CD14-positive monocyte (primary cell): ENCODE measurements around the gene TMEM218. TPM values are rescaled to one million over a fixed set of nuclear protein-coding genes. Genes with fewer than 3 reads are reported as not detected.
A peak's percentile ranks its signal among the peaks of the same experiment; 100 is the strongest.

Source experiments
- DNase-seq, 3 donors: peaks; one replicate each; pipeline ENCODE4 v3.0.0-alpha.2; 2011 to 2022
- H2AFZ ChIP-seq: 2 replicates; pipeline ENCODE4 v1.6.0; 2012; ENCODE audit warnings: mild to moderate bottlenecking, low read depth, low read length, inconsistent platforms; ENCODE audit not compliant: insufficient read depth, poor library complexity, severe bottlenecking
- H3K27ac ChIP-seq, 2 donors: 1 replicate in 1 of 2; 2 replicates in 1 of 2; pipeline ENCODE4 v1.5.1; 2012 to 2013; ENCODE audit warnings: low read length in 2 of 2, control low read depth in 1 of 2, inconsistent platforms in 1 of 2, low read depth in 1 of 2, mild to moderate bottlenecking in 1 of 2
- H3K27me3 ChIP-seq, 2 donors: one replicate each; pipeline versions ENCODE4 v1.6.0 to v1.6.1; 2011 to 2013; ENCODE audit warnings: low read length in 2 of 2; ENCODE audit not compliant: control insufficient read depth in 2 of 2, insufficient read depth in 2 of 2
- H3K36me3 ChIP-seq, 2 donors: replicated peaks in 1 of 2; 1 replicate in 1 of 2; 2 replicates in 1 of 2; pipeline versions ENCODE4 v1.5.1 to v1.6.1; 2012 to 2013; ENCODE audit warnings: low read length in 2 of 2, control low read depth in 1 of 2, inconsistent platforms in 1 of 2, mild to moderate bottlenecking in 1 of 2; ENCODE audit not compliant: insufficient read depth in 2 of 2, control insufficient read depth in 1 of 2
- H3K4me1 ChIP-seq, 2 donors: 1 replicate in 1 of 2; 2 replicates in 1 of 2; pipeline versions ENCODE4 v1.5.1 to v1.6.1; 2012 to 2013; ENCODE audit warnings: low read length in 2 of 2, control low read depth in 1 of 2, inconsistent platforms in 1 of 2, mild to moderate bottlenecking in 1 of 2, moderate library complexity in 1 of 2; ENCODE audit not compliant: insufficient read depth in 2 of 2, control insufficient read depth in 1 of 2
- H3K4me2 ChIP-seq: replicated peaks from 2 replicates; pipeline ENCODE3; 2012; ENCODE audit warnings: low read length, moderate library complexity, mild to moderate bottlenecking; ENCODE audit not compliant: poor library complexity, severe bottlenecking; ENCODE audit errors: extremely low read depth
- H3K4me3 ChIP-seq, 3 experiments: fragments of 200-600 bp in 1 of 3; sonication (generic) in 1 of 3; replicated peaks in 1 of 3; 1 replicate in 2 of 3; 2 replicates in 1 of 3; pipeline ENCODE4 v1.5.1; 2011 to 2013; ENCODE audit warnings: low read length in 3 of 3, mild to moderate bottlenecking in 3 of 3, control low read depth in 2 of 3, low read depth in 2 of 3, inconsistent platforms in 1 of 3, moderate library complexity in 1 of 3
- H3K79me2 ChIP-seq: 2 replicates; pipeline ENCODE4 v1.6.0; 2012; ENCODE audit warnings: mild to moderate bottlenecking, control low read depth, inconsistent platforms, low read length, moderate library complexity; ENCODE audit not compliant: insufficient read depth
- H3K9ac ChIP-seq: 2 replicates; pipeline ENCODE4 v1.6.0; 2017; ENCODE audit warnings: low read length, mild to moderate bottlenecking; ENCODE audit not compliant: insufficient read depth, poor library complexity, severe bottlenecking
- H3K9me3 ChIP-seq, 2 donors: replicated peaks in 1 of 2; 1 replicate in 1 of 2; 2 replicates in 1 of 2; pipeline versions ENCODE4 v1.5.1 to v1.6.1; 2012 to 2013; ENCODE audit warnings: low read length in 2 of 2, control low read depth in 1 of 2; ENCODE audit not compliant: control insufficient read depth in 1 of 2, insufficient read depth in 1 of 2
- H4K20me1 ChIP-seq: 2 replicates; pipeline ENCODE4 v1.6.0; 2012; ENCODE audit warnings: mild to moderate bottlenecking, low read length, control low read depth, moderate library complexity; ENCODE audit not compliant: insufficient read depth
- H3K27ac Mint-ChIP-seq, 7 donors: one replicate each; pipeline ENCODE4 v1.8.0; 2020; ENCODE audit warnings: mild to moderate bottlenecking in 7 of 7, mixed read lengths in 7 of 7, moderate library complexity in 6 of 7, inconsistent platforms in 2 of 7
- H3K27me3 Mint-ChIP-seq, 3 donors: one replicate each; pipeline ENCODE4 v1.8.0; 2021 to 2022; ENCODE audit warnings: low read depth in 3 of 3, mild to moderate bottlenecking in 3 of 3, mixed read lengths in 3 of 3, moderate library complexity in 3 of 3, inconsistent platforms in 1 of 3
- H3K36me3 Mint-ChIP-seq, 2 donors: one replicate each; pipeline ENCODE4 v1.8.0; 2020; ENCODE audit warnings: mixed read lengths in 2 of 2, inconsistent platforms in 1 of 2, mild to moderate bottlenecking in 1 of 2
- H3K4me1 Mint-ChIP-seq: one replicate; pipeline ENCODE4 v1.8.0; 2020; ENCODE audit warnings: mild to moderate bottlenecking, mixed read lengths
- H3K4me3 Mint-ChIP-seq, 2 donors: one replicate each; pipeline ENCODE4 v1.8.0; 2020; ENCODE audit warnings: mild to moderate bottlenecking in 2 of 2, mixed read lengths in 2 of 2, moderate library complexity in 1 of 2
- H3K9me3 Mint-ChIP-seq, 7 donors: one replicate each; pipeline ENCODE4 v1.8.0; 2020 to 2022; ENCODE audit warnings: mixed read lengths in 7 of 7, mild to moderate bottlenecking in 6 of 7, moderate library complexity in 6 of 7, inconsistent platforms in 2 of 7
- WGBS: methylation state at CpG from one replicate; pipeline ENCODE4 v1.1.5; 2013; ENCODE audit warnings: missing lambda C conversion rate; ENCODE audit not compliant: insufficient coverage; 5-methylcytosine and 5-hydroxymethylcytosine counted together
- intact Hi-C, 2 donors: fragments of 100-400 bp; cut with micrococcal nuclease; formaldehyde crosslinking; loops; one replicate each; pipeline versions ENCODE4 v1.15.0 to v1.15.1; 2023
- polyA plus RNA-seq, 3 donors: library from polyadenylated mRNA; depleted of rRNA in 1 of 3; unstranded in 2 of 3; stranded (reverse) in 1 of 3; fragments of 300-500 nt in 2 of 3; fragments of >200 nt in 1 of 3; fragmentation: Illumina TruSeq in 2 of 3; gene quantifications; 1 replicate in 2 of 3; 2 replicates in 1 of 3; pipeline ENCODE4 v1.2.3, GENCODE V29; 2012 to 2021
- TF ChIP-seq, protein P1 (sequence below): fragments of 200-600 bp; IDR thresholded peaks from one replicate; pipeline ENCODE4 v1.8.0; 2022; ENCODE audit warnings: antibody characterized with exemption, mild to moderate bottlenecking

Gene TMEM218
- polyA plus RNA-seq, 3 donors = 40.3 to 57.7 (median 55.7) TPM

DNA sequence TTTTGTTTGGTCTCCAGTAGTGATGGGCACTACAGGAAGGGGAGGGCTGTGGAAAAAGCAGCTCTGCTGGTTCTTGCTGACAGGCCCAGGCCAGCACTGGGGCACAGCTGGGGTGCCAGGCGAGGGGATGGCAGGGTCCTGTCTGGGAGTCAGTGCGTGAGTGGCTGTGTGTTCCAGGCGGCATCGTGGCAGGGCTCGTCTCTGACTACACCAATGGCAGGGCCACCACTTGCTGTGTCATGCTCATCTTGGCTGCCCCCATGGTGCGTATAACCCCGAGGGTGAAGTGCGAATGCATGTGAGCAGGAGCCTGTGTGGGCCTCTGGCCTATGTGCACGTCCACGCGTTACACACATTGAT is 27.4 kb downstream of the TMEM218 start:
- 98% methylated on average over 11 of the region's 11 CpGs for WGBS
- peaks cover 0 to 6% (median 6%) of the 10 kb centered on the region in 3 donors for H3K27me3 Mint-ChIP-seq

DNA sequence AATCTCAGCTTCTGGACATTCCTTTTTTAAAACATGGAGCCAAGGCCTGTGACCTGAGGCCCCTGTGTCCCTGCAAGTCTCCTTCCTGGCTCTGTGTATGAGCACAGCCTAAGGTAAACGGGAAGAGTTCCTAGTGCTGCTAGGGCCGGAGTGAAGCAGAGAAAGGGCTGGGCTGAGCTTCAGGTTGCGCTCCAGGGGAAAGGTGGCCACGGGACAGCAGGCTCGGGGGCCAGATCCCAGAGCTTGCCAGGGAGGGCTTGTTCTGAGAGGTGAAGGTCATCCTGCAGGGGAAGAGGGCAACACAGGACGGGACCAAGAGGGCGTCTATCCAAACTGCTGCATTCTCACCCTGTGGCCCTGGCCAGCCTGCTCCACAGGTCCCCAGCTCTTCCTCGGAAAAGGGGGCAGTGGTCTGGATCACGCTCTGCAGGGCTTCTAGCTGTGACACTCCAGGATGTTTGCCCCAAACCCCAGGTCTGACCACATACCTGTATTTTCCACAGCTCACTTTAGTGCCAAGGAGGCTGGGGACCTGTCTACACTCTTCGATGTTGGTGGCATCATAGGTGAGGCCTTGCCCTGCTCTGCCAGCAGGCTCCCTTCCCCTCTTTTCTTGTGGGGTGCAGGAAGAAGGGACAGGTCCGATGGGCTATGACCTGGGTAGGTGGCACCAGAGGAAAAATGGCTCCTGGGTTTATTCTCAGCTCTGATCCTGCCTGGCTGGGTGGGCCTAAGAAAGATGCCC is 27.9 kb downstream of the TMEM218 start:
- Histone ChIP-seq H3K36me3 (peaks cover 86 to 98% of the 10 kb centered on the region in 2 donors), H2AFZ (no peak overlapping the region), H3K9me3 (no peaks in the 10 kb centered on the region), H3K9ac (no peak overlapping the region), H3K4me1 (peaks cover 16 to 19% of the 10 kb centered on the region in 2 donors), H3K4me2 (no peak overlapping the region), H3K27me3 (no peaks in the 10 kb centered on the region), H3K4me3 (no peak overlapping the region), H3K79me2 (no peaks in the 10 kb centered on the region), H3K27ac (peak overlapping the region in 1 of 2 donors; percentile 45), H4K20me1 (no peaks in the 10 kb centered on the region)
- 97% methylated on average over 11 of the region's 11 CpGs for WGBS
- Mint-ChIP-seq H3K27me3 (peaks cover 0 to 6% (median 6%) of the 10 kb centered on the region in 3 donors), H3K27ac (peak overlapping the region in 5 of 7 donors; percentile 15 to 76 (median 61)), H3K4me3 (no peak overlapping the region), H3K4me1 (peaks cover 21% of the 10 kb centered on the region), H3K9me3 (no peaks in the 10 kb centered on the region), H3K36me3 (peaks cover 93 to 99% of the 10 kb centered on the region in 2 donors)
- TF ChIP-seq, protein P1, sequence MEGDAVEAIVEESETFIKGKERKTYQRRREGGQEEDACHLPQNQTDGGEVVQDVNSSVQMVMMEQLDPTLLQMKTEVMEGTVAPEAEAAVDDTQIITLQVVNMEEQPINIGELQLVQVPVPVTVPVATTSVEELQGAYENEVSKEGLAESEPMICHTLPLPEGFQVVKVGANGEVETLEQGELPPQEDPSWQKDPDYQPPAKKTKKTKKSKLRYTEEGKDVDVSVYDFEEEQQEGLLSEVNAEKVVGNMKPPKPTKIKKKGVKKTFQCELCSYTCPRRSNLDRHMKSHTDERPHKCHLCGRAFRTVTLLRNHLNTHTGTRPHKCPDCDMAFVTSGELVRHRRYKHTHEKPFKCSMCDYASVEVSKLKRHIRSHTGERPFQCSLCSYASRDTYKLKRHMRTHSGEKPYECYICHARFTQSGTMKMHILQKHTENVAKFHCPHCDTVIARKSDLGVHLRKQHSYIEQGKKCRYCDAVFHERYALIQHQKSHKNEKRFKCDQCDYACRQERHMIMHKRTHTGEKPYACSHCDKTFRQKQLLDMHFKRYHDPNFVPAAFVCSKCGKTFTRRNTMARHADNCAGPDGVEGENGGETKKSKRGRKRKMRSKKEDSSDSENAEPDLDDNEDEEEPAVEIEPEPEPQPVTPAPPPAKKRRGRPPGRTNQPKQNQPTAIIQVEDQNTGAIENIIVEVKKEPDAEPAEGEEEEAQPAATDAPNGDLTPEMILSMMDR = no peak
- intact Hi-C loops = no loop called here
- DNase-seq = no peak

More for the DNA sequence above, 27.4 kb downstream of the TMEM218 start:
- H3K36me3 Mint-ChIP-seq = peaks cover 93 to 99% of the 10 kb centered on the region in 2 donors
- H2AFZ ChIP-seq = no peak overlapping the region
- H3K27me3 ChIP-seq = no peaks in the 10 kb centered on the region
- H3K4me2 ChIP-seq = no peak overlapping the region
- H3K9me3 ChIP-seq = no peaks in the 10 kb centered on the region
- H3K9ac ChIP-seq = no peak overlapping the region
- H3K27ac Mint-ChIP-seq = peak overlapping the region in 2 of 7 donors; percentile 47 to 61
- H3K4me1 ChIP-seq = peaks cover 10 to 14% of the 10 kb centered on the region in 2 donors
- no peak overlapping the region for H3K4me3 Mint-ChIP-seq
- no peak for DNase-seq
- TF ChIP-seq, protein P1 = no peak
- H3K27ac ChIP-seq = no peak overlapping the region
- intact Hi-C loops = no loop called here
- peaks cover 16% of the 10 kb centered on the region for H3K4me1 Mint-ChIP-seq
- peaks cover 86 to 98% of the 10 kb centered on the region in 2 donors for H3K36me3 ChIP-seq
- no peaks in the 10 kb centered on the region for H3K79me2 ChIP-seq
- H4K20me1 ChIP-seq = no peaks in the 10 kb centered on the region
- H3K4me3 ChIP-seq = no peak overlapping the region
- no peaks in the 10 kb centered on the region for H3K9me3 Mint-ChIP-seq
